Left hindlimb (tissue), 1 donor: Measurements from ENCODE around the gene RANGAP1.
A peak's percentile ranks its signal among the peaks of the same experiment; 100 is the strongest.

Source experiments
- DNase-seq: peaks from one replicate; pipeline ENCODE4 v3.0.0-alpha.2; 2018

The RANGAP1 gene, protein sequence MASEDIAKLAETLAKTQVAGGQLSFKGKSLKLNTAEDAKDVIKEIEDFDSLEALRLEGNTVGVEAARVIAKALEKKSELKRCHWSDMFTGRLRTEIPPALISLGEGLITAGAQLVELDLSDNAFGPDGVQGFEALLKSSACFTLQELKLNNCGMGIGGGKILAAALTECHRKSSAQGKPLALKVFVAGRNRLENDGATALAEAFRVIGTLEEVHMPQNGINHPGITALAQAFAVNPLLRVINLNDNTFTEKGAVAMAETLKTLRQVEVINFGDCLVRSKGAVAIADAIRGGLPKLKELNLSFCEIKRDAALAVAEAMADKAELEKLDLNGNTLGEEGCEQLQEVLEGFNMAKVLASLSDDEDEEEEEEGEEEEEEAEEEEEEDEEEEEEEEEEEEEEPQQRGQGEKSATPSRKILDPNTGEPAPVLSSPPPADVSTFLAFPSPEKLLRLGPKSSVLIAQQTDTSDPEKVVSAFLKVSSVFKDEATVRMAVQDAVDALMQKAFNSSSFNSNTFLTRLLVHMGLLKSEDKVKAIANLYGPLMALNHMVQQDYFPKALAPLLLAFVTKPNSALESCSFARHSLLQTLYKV

DNA sequence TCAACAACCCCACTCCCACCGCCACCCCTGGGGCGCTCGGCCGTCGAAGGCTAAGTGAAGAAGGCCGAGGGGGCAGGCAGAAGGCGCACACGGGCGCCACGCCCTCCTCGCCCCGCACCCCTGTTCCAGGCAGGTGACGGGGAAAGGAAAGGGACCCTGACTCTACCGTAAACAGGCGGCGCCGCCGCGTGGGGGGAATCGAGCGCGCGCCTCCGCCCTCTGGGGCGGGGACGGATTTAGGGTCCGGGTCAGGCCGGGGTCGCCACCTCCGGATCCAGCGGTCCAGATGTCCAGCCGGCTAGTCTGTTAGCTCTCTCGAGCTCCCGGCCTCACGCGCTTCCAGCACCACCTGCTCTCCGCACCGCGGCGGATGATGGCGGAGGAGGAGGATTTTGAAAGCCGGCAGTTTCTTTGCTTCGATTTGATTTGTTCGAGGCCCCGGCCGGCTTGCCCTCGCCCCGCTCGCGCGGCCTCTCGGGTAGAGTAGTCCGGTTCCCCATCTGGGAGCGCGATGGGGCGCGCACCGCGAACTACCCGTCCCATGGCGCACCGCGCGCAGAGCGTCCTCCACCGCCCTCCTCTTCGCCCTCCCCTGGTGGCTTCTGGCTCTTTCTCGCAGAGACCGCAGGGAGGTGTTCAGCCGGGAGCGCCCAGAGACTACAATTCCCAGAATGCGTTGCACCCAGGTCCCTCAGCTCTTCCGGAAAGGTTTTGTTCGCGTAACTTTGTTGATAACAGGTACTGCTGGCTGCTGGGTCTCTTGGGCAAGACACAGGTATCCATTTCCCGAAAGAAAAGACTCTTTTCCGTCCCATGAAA, at the start of gene RANGAP1:
TSS of gene RANGAP1 (minus strand) at position 368 of the 819 bp plus-strand sequence. CDS start 5,143 bp downstream, outside the sequence.
- peak; percentile 99 for DNase-seq

DNA sequence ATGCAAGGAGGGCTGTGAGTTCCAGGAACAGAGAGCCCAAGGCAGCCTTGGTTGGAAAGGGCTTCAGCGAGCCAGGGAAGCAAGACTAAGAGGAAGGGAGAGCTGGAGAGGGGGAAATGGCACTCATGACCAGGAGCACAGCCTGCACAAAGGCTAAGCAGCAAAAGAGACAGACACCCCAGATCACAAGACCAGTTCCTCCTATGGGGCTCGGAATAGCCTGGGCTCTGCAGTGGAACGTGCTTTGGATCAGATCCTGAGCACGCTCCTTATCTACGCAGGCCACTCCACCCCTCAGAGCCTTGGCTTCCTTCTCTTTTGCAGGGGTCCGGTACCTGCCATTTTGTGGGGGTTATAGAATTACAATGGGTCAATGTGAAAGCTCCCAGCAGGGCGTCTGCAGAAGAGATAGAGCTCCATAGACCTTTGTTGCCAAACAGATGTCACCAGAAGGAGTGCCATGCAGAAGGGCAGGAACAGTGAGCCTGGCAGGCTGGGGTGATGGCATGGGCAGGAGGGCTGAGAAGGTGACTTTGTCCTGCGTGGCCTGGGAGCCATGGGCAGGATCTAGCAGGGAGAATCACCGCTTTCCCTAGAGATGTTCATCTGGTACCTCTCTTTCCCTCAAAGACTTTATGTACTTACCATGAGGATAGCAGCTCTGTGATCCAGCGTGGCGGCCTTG, 49.1 kb upstream of the RANGAP1 start:
- DNase-seq: no peak

DNA sequence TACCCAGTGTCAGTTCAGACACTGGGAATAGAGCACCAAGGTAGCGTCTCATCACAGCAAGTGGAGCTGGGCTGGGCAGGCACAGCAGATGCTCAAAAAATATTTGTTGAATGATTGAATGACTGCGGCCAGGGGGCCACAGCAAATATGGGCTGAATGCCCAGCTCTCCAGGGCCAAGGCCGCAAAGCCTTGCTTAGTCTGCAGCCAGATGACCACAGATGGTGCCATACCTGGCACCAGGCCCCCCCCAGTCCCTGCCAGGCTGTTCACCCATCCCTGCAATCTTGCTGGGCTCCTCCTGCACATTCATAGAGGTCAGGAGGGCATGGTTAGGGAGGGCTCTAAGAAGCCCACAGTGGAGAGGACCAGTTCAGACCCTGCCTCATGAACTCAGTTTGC, 48.2 kb upstream of the RANGAP1 start:
- DNase-seq: no peak

DNA sequence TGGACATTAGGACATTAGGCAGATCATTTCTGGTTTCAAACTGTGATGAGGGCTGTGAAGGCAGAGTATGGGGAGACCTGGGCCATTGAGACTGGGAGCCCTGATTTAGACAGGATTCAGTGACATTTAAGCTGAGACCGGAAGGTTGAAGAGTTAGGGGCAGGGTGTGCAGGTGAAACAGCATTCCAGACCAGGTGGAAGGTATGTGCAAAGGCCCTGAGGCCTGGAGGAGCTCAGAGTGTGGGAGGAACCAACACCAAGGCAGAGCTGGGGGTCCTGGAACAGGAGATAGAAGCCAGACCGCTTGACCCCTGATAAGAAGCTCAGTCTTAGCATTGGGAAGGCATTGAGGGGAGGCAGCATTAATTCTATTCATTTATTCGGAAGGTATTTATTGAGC, 47.8 kb upstream of the RANGAP1 start:
- DNase-seq: no peak

DNA sequence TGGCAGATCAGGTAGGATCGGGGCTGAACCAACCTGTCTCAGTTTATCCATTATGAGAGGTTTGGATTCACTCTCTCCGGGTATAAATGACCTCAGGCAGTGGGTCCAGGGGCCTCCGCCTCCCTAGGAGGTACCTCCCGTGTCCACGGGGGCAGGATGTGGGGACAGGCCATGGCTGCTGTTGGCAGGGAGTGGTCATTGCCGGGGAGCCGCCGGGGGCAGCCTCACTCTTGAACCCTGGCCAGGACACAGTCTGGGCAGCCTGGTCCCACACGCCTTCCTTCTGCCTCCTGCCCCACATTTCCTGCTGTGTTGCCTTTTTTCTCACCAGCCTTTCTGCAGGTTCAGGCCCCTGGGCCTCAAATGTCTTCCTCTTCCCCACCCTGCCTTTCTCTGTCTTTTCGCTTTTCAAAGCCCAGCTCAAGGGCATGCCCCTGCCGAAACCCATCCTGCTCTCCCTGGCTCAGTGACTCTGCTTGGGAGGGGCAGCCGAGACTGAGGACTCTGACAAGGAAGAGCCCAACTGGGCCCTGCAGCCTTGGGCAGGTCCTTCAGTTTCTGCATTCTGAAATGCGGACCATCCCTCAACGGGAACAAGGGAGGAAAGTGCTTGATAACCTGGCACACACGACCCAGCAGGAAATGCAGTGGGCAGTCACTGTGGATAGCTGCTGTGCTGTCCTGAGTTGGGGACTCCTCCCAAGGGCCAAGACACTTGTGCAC, 46.4 kb upstream of the RANGAP1 start:
- no peak for DNase-seq

DNA sequence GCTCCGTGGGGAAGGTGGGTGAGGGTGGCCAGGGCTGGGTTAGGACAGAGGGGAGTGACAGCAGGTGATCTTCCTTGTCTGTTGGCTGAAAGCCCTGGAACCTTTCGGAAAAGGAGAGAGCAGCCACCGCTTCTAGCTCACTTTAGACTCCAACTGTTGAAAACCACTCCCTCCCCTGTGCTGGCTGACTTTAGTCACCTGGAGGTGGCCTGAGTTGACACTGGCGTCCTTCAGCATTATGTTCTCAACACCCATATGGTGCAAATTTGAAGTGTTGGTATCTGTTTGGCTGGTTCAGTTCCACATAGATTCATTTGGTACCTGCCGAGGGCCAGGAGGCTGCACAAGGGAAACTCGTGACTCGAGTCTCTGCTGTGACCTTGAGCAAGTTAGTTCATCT, 44.2 kb upstream of the RANGAP1 start:
- DNase-seq: no peak

DNA sequence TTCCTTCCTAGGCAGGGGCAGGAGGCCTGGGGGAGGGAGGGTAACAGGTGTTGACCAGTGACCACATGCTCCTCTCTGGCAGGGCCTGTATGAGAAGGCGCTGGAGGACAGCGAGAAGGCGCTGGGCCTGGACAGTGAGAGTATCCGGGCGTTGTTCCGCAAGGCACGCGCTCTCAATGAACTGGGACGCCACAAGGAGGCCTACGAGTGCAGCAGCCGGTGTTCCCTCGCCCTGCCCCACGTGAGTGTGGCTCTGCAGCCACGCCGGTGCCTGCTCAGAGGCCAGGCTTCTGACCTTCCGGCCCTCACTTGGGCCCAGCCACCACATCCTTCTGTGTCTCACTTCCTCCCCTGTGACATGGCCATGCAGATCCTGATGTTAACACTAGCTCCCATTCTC, 41.1 kb upstream of the RANGAP1 start:
- DNase-seq: no peak

DNA sequence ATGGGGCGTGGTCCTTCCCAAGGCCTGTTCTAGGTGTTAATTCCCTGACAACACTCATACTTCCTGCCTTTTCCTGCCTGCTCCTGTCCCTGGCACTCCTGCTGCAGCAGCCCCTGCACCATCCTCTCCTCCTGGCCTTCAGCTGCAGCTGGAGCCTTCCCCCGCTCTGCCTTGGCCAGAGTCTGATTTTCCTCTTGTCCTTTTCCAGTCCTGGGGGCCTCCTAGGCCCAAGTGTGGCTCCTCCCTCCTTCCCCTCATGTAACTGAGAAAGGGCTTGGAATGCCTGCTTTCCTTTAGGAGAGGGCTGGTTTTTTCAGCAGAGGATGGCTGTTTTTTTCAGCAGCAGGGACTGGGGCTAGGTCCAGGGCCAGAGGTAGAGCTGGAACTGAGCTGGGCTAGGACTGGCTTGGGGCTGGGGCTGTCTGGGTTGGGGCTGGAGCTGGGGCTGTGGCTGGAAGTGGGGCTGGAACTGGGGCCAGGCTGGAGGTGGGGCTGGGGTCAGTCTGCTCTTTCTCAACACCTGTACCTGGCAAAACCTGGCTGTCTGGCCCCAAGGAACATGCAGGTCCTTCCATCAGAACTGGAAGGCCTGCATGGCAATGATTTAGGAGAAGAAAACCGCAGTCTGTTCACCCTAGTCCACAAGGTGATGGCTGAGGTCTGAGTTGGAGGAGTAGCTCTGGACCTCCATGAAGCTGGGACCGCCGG, 39.0 kb upstream of the RANGAP1 start:
- no peak for DNase-seq

DNA sequence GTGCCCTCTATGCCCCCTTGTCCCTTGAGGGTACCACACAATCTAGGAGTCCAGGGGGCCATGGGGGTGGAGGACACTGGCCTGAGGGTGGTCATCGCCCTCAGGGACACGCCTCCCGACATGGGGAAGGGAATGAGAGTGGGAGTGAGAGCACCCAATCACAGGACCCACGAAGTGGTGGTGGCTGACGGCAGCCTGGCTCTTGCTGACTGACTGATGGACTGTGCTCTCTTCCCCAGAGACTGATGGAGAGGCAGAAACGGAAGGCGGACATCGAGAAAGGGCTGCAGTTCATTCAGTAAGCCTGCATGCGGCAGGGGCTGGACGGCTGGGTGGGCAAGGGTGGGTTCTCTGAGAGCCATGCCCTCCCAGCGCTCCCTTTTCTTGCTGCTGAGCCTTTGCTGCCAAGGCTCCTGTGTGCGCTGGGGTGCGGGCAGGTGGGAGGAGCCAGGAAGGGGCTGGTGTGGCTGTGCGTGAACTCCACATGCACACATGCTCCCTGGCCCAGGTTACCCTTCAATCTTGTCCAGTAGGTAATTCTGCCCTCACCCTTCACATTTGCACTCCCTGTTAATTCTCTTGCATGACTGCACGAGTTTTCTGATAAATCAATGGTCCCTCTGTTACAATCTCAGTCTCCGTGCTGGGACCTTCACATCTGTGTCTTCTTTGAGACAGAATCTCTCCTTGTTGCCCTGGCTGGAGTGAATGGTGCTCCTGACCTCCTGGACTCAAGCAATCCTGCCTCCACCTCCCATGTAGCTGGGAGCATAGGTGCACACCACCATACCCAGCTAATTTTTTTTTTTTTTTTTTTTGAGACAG, 34.6 kb upstream of the RANGAP1 start:
- no peak for DNase-seq

DNA sequence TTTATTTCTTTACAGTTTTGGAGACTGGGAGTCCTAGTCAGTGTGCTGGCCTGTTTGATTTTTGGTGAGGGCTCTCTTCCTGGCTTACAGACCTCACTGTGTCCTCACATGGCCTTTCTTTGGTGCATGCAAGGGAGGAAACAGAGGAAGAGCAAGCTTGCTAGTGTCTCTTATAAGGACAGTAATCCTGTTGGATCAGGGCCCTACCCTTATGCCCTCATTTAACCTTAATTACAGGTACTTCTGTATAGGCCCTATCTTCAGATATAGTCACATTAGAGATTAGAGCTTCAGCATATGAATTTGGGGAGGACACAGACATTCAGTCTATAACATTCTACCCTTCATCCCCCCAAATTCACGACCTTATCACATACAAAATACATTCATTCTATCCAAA, 29.6 kb upstream of the RANGAP1 start:
- no peak for DNase-seq

DNA sequence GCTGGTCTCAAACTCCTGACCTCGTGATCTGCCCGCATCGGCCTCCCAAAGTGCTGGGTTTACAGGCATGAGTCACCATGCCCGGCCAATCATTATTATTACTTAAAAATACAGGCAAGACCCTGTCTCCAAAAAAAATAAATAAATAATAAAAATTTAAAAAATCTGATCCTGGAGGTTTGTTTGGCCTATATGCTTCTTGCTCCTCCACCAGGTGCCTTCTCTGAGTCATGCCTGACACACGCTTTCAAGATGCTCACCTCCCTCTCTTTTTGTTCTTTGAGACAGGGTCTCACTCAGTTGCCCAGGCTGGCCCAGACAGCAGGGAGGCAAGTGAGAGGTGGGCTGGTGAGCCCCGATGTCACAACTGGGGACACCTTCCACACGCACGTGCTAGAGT, 28.8 kb upstream of the RANGAP1 start:
- no peak for DNase-seq

DNA sequence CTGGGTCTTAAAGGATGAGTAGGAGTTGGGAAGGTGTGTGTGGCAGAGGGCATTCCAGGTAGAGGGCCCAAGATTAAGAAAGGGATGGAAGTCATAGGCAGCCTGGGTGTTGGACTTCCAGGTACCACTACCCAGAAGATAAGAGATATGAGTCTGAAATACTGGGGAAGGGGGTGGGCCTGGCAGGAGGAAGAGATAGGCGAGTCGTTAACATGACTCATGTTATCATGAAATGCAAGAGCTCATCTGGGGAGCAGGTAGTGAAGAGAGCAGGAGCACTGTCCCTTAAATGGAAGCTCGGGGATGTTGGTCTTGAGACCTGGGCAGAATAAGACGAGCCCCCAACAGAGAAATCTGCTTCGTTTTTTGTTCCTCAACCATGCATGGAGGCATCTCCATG, 25.5 kb upstream of the RANGAP1 start:
- no peak for DNase-seq

DNA sequence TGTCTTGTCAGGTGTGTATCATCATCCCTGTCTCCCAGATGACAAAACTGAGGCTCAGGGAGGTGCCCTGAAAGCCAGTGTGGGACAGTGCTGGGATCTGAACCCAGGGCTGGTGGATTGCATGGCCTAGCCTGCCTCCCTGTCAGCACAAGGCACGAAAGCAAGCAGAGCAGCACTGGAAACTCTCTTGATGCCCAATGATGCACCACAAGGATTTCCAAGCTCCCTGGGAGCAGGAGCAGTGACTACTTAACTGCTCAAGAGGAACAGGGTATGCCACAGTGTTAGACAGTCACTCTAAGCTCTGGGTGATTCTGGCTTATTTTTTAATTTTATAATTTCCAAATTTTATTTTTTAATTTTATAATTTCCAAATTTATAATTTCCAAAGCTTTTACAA, 24.3 kb upstream of the RANGAP1 start:
- DNase-seq: no peak

DNA sequence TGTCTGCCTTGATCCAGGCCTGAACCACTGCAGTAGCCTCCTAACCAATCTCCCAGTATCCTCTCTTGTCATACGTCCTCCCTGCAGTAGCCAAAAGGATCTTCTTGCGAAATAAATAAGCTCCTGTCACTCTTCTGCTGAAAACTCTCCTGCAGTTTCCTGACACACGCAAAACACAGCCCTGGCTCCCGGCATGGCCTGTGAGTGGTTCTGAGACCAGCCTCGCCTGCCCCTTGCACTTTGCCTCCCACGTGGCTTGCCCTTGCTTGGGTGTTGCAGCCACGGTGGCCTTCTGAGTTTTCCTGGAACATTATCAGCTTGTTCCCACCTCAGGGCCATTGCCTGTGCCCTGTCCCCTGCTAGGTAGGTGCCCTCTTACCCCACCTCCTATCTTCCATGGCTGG, 22.6 kb upstream of the RANGAP1 start:
- DNase-seq: no peak

DNA sequence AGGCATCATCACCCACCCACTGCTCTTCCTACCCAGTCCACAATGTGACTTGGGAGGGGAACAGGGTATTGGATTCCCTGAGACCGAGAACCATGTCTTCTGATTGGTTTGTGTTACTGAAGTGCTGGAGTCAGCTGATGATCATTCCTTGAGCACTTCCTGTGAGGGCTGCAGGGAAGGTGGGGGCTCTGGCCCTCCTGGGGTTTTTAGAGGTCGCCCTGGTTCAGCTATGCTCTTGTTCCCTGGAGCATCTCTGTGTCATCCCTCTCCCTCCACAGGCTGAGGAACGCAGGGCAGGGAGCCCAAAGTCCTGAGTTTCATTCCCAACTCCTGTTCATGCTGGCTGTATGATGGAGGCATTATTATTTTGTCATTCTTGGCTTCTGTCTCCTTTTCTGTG, 22.1 kb upstream of the RANGAP1 start:
- no peak for DNase-seq

DNA sequence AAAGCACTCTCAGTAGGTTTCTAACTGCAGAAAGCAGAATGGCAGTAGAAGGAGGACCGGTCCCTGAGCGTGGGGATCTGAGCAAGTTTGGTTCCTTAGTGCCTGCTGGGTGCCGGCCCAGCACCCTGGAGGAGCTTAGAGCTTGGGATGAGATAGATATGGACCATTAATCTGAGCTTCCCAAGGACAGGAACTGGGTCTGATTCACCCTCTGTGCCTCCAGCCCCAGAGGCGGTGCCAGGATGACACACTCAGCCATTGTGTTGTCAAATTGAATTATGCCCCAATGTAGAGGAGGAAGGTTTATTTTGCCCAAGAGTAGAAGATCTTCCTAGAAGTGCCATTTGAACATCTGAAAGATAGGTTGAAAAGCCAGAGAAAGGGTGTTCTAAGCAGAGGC, 19.7 kb upstream of the RANGAP1 start:
- no peak for DNase-seq

DNA sequence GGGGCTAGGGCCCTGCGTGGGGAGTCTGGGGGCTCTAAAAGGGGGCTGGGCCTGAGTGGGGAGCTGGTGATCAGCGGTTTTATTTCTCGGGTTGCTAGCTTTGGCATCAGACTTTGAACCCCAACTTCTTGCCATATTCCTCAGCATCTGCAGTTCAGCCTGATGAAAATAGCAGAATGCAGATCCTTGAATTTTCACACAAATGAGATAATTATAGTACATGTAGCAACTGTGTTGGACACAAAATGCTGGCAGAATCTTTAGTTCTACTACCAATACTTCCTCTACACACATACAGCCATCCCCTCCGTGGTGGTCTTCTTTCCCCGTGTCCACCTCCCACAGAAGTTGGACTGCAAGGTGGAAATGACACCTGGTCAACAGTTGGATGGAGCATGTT, 16.8 kb upstream of the RANGAP1 start:
- no peak for DNase-seq

DNA sequence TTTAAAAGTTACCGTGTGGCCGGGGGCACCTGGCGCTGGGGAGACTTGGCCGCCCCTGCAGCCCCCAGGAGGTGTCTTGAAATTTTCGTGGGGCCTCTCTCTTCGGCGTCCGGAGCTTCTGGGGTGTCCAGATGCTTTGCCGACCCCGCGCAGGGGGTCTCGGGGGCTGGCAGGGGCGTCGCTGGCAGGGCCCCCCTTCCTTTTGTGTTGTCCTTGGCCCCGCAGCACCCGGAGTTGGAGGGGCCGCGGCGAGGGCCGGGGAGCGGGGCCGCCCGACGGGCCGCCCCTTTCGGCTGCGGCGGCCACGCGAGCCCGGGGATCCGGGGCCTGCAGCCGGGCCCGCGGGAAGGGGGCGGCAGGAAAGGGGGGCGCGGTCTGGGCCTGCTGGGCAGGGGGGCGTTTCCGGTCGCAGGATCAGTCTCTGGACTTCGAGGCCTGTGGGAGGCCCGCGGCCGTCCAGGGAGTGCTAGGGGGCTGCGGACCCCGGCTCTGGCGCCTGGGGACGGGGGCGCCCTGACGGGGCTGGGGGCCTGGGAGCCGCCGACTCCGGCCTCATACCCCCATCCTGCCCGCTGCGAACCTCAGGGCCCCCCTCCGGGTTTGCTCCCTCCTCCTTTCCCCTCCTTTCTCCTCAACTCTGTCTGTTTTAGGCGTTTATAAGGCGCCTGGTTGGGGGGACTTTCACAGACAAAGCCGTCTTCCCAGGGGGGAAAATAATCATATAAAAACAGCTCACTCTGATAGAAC, 16.2 kb upstream of the RANGAP1 start:
- DNase-seq: peak; percentile 59

DNA sequence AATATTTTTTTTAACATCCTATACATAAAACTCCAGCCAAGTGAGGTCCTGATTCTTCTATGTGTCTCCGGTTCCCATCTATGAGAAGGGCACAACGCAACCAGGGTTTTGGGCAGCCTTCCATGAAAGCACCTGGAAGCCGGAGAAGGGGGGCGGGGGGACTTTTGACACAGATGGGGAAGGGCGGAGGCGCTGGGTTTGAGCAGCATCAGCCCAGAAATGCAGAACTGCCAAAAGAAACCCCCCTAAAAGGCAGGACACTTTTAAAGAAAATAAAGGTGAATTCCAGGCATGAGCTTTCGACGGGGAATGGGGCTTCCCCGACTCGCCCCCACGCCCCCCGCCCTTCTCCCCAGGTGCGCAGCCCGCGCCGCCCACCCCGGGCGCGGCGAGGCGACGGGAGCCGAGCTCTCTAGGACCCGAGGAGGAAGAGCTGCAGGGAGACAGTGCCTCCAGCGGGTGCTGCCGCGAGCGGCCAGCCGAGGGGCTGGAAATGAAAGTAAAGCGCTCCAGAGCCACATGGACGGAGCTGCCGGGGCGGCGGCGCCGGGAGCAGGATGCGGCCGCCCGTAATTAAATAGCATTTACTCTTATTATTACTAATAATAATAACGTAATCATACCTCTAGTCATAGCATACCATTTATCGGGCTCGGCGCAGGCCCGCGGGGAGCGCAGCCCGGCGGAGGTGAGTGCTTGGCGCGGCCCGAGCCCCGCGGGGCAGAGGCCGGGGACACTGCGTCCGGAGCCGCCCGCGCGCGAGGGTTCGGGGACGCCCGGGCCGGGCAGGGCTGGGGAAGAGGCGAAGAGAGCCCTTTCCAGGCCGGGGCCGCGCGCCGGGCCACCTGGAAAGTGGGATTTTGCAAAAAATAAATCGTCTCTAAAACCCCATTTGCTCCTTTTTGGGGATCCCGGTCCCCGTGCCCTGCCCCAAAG, 15.4 kb upstream of the RANGAP1 start, which contains the start of gene ZC3H7B:
TSS of gene ZC3H7B (plus strand) at position 441 of the 936 bp plus-strand sequence. CDS start 19,136 bp downstream, outside the sequence.
- peak; percentile 88 for DNase-seq
